ENCODE results near the gene CASP9. TPM values are rescaled to one million over a fixed set of nuclear protein-coding genes. Genes with fewer than 3 reads are reported as not detected.

The CASP9 gene
- total RNA-seq, 1 experiment from 2014 or later = 15.9 TPM

- Histone ChIP-seq H3K56ac (ENCODE audit: insufficient read length, low read depth, low read length) (no peak overlapping the region), H3K27me3 (ENCODE audit: insufficient read depth, low read length) (no peaks in the 10 kb centered on the region), H3K27ac (ENCODE audit: insufficient read length, low read depth, low read length) (no peak overlapping the region), H3K79me2 (ENCODE audit: insufficient read depth, low read length) (no peaks in the 10 kb centered on the region), H3K18ac (ENCODE audit: insufficient read length, low read depth, low read length) (no peak overlapping the region), H2BK15ac (ENCODE audit: low read depth, low read length) (no peak overlapping the region), H4K20me1 (ENCODE audit: control insufficient read depth, insufficient read depth, insufficient read length) (no peaks in the 10 kb centered on the region), H3K4ac (ENCODE audit: low read depth, low read length) (no peak overlapping the region), H3K79me1 (ENCODE audit: insufficient read depth, low read depth, low read length, poor library complexity, severe bottlenecking) (no peaks in the 10 kb centered on the region), H2BK120ac (ENCODE audit: low read depth, low read length, poor library complexity, severe bottlenecking) (no peak overlapping the region), H3K4me1 (ENCODE audit: insufficient read depth, low read length) (no peaks in the 10 kb centered on the region), H3K4me2 (ENCODE audit: insufficient read depth, insufficient read length, low read length) (no peak overlapping the region), H3K23ac (ENCODE audit: insufficient read length, low read depth, low read length) (no peak overlapping the region), H4K5ac (ENCODE audit: insufficient read length, low read depth, low read length) (no peak overlapping the region), H2AK5ac (ENCODE audit: insufficient read length, low read length) (no peak overlapping the region), H4K91ac (ENCODE audit: insufficient read length, low read depth, low read length) (no peak overlapping the region), H3K23me2 (ENCODE audit: insufficient read length, low read depth, low read length, poor library complexity, severe bottlenecking) (no peaks in the 10 kb centered on the region), H3K9ac (ENCODE audit: extremely low read depth, insufficient read length, low read length) (no peak overlapping the region), H2BK12ac (ENCODE audit: insufficient read length, low read depth, low read length) (no peak overlapping the region), H2AFZ (ENCODE audit: low read length) (no peak overlapping the region), H2BK5ac (ENCODE audit: insufficient read length, low read length) (no peak overlapping the region), H3K14ac (ENCODE audit: insufficient read depth, low read length) (no peak overlapping the region), H4K8ac (replicated peaks; ENCODE audit: insufficient read length, low read depth, low read length) (no peak overlapping the region), H2BK20ac (ENCODE audit: low read depth, low read length, poor library complexity, severe bottlenecking) (no peak overlapping the region), H3T11ph (ENCODE audit: low read length) (no peak overlapping the region), H3K9me3 (ENCODE audit: control insufficient read depth, low read depth, low read length) (no peaks in the 10 kb centered on the region)
- WGBS (ENCODE audit: extremely low coverage, insufficient read length, low lambda C conversion rate) = no CpG with 5 or more reads among the region's 4 CpGs
- Mint-ChIP-seq H3K27me3 (ENCODE audit: low read depth) (peaks cover 7% of the 10 kb centered on the region), H3K36me3 (ENCODE audit: insufficient read depth in 1 of 3, low read depth in 3 of 3) (no peaks in the 10 kb centered on the region; a peak in 1 of 7 replicates), H3K27ac (peak overlapping the region in 1 of 3 experiments; percentile 79; a peak in 1 of 7 replicates), H3K4me1 (no peaks in the 10 kb centered on the region), H3K4me3 (no peak overlapping the region), H3K9me3 (peaks cover 0 to 6% of the 10 kb centered on the region in 2 experiments; a peak in 3 of 5 replicates)
- no peak for TF ChIP-seq CTCF (conservative IDR thresholded peaks at IDR 0.05)
- no peak for DNase-seq
These were observed 77.8 kb downstream of the CASP9 start for GRCh38 chr1:15446212-15446611.
